HK-2 (cell line): ENCODE measurements around the gene ENAH.

ENCODE experiments used
- DNase-seq: peaks from one replicate; pipeline ENCODE4 v3.0.0-alpha.2; 2018; ENCODE audit not compliant: unreplicated experiment

The ENAH gene

DNA sequence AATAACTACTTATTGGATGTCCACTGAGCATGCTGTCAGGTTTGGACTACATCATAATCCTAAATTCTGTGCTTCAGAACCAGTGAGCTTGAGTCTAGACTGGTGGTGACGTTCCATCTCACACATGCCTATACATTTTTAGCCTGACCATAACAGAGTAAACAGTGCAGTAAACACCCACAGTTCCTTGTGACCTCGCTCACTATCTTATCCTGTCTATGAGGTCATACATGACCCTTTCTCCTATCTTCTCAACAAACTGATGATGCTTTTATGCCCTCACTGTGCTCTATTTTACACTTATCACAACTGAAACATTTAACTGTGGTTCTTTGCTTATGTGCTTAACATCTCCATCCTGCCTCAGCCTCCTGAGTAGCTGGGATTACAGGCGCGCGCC lies 91.2 kb downstream of the ENAH start:
- DNase-seq, result no peak

DNA sequence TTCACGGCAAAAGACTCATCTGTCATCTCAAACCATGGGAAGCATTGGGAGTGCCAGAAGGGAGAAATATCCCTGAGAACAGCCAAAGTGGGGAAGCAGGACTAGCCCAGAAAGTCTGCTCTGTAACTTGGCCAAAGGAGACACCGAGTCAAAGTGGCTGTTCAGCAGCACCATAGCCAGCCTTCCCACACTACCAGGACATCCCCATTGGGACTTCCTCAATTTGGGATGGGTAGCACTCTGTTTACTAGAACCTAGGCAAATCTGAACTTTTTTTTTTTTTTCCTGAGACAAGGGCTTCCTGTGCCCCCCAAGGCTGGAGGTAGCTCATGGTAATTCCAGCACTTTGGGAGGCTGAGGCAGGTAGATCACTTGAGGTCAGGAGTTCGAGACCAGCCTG lies 93.0 kb downstream of the ENAH start:
- no peak for DNase-seq

GRCh38 chr1:225559326-225559725 lies 93.6 kb downstream of the ENAH start:
- no peak for DNase-seq

DNA sequence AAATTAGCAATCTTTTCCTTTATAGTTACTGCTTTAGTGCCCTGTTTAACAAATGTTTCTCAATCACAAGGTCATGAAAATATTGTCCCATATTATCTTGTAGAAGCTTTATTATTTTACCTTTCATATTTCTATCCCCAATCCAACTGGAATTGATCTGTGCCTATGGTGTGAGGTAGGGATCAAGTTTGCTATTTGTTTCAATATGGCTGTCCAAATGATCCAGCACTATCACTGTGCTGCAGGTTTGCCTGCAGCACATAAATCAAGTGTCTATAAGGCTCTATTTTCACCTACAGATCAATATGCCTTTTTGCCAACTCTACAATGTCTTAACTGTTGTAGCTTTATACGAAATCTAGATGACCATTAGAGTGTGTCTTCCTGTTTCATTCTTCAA lies 96.2 kb downstream of the ENAH start:
- DNase-seq, result no peak

GRCh38 chr1:225555821-225556220 lies 97.1 kb downstream of the ENAH start:
- DNase-seq, result no peak

DNA sequence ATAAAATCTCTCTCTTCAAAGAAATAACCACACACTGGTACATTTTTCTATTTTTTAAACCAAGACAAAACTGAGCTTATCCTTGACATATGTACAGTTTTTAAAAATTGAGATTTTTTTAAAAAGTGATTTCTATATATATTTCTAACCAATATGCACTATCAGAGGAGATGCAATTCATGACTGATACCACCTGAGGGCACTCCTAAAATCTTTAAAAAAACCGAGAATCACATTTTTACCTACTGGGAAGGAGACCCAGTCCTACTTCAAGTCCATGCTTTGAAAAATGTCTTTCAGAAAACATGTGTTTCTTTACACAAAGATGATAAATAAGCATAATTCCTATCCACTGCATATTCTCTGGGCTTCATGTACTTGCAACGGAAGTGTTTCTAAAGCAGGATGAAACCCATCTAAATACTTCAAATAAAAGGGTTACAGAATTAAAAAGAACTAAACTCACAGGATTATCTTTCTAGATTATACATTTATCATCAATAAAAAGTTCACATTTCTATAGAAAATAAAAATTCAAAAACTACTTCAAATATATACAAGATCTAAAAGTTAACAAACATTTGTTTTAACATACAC lies 98.6 kb downstream of the ENAH start:
- no peak for DNase-seq

- no peak for DNase-seq
Observed at GRCh38 chr1:225549821-225550220, 103.1 kb downstream of the ENAH start.

DNA sequence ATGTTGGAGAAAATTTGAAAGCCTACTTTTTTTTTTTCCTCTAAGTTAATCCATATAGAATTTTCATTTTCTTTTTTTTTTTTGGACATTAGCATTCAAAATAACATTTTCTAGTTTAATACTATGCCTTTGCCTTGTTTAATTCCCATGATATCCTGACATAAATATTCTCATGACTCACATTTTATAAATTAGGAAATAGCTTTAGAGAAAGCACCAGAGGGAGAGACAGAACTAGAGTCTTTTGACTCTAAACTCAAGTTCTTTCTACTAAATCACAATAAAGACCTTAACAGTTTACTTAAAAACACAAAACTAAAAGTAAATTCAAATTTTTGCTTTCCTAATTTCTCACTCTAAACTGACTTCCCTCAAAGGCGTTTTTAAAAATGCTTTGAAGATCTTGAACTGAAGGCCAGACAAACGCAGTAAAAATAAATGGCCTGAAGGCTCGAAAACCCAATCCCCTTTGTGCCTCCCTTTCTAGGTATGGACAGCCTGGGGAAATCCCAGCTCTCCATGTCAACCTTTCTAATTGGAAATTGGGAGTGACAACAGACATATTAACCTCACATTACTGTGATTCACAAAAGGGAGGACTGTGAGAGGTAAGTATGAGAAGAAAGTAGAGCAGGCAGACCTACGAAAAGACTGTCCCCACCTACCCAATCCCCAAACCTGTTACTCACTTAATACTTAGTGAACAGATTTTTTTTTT lies 104.6 kb downstream of the ENAH start:
- no peak for DNase-seq

DNA sequence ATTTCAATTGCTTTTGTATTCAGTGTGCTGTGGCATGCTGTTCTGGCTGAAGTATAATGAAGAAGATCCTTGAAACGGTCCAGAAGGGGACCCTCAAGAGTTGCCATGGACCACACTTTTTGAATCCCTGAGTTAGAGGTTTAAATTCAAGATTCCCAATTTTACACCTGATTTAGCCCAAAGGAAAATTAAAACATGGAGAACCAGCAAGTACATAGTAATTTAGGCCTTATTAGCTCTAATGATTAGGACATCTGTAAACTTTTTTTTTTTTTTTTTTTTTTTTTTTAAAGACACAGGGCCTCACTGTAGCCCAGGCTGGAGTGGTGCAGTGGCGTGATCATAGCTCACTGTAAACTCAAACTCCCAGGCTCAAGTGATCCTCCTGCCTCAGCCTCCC lies 107.3 kb downstream of the ENAH start:
- DNase-seq, result no peak

DNA sequence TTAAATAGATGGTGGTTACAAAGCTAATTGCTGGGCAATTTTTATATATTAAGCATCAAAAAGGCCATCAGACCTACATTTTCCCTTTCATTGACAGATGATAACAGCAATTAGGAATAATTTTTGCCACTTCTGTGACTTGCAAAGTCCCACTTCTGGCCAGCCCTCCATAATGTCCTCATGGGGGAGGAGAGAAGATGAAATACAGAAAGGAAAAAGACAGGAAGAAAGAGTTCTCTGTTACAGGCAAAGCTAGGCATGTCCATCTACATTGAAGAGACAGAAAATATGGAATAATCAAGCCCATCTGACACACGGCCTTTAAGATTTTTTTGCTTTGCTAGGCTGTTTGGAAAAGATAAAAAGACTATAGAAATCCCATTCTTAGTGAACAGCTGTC lies 108.0 kb downstream of the ENAH start:
- no peak for DNase-seq

DNA sequence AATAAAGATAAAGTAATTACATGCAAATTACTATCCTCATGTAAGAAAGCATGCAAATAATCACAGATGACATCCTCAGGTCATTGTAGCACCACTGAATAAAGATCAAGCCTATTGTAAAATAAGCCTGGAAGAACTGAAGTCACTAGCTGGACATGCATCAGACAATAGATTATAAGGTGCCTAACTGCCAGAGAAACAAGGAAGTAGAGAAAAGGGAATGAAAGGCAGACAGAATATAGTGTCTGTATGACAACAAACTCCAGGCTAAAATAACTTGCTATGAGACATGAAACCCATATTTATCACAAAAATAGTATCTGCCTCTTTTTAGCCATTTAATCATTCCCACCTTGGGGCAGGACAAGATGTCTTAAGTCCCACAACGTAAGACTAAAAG lies 108.7 kb downstream of the ENAH start:
- no peak for DNase-seq

GRCh38 chr1:225543350-225543749 lies 109.6 kb downstream of the ENAH start:
- DNase-seq, result no peak

DNA sequence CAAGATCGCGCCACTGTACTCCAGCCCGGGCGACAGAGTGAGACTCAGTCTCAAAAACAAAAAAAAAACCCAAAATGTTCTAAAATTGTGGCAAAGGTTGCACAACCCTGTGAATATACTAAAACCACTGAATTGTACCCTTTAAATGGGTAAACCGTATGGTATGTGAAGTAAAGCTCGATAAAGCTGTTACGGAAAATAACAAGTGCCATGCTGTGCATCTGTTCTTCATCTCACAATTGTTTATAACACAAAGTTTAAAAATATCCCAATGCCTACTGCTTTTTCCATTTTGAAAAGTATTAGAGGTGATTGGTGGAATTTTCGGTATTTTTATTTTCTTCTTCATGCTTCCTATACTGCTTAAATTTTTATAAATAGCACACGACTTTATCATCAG lies 111.5 kb downstream of the ENAH start:
- DNase-seq, result no peak

DNA sequence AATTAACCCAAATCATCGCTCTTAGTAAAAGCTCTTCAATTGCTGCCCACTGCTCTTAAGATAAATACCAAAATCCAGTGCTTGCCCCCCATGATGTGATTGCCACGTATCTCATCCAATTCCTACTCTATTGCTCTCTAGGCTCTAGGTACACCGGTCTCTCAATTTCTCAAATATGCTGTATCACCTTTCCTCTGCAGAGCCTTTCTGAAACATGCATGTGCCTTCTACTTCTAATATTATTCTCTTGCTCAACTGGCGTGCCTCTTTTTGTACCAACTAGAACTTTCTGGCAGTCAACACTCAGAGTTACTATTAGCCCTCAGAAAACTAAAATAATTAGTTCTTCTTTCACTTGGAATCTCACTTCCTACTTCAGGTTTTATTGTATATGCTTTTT lies 113.3 kb downstream of the ENAH start:
- no peak for DNase-seq

DNA sequence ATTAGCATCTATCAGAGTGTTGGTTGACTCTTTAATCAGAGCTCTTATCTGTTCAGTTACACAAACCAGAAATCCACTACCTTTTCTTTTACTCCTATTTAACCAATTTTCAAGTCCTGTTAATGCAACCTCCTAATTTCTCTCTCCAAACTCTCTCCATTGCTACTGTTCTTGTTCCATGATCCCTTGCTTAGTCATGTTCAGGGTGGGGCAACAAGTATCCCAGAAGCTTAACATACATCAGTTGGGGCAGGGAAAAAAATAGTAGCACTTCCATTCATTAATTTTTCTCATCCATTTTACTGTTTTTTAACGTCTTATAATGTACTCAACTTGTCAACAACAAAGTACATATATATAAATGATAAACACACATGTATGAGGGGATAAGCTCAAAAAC lies 113.9 kb downstream of the ENAH start:
- DNase-seq, result no peak

GRCh38 chr1:225537554-225538251 lies 115.2 kb downstream of the ENAH start:
- DNase-seq, result no peak

DNA sequence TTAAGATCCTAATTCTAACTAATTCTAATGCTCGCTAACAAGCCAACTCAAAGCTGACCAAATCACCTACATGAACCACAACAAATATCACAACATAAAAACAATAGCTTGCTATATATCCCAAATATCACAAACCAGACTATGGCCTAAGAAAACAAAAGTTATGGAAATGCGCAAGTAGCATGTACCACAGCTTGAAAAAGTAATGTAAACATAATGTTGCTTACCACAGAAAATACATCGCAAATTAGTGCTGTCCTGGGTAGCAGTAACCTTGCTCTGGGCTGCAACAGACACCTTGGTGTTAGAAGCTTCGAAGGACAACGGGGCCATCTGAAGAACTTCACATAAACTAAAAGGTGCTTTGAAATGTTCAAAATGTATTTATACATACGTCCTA lies 117.6 kb downstream of the ENAH start:
- no peak for DNase-seq

DNA sequence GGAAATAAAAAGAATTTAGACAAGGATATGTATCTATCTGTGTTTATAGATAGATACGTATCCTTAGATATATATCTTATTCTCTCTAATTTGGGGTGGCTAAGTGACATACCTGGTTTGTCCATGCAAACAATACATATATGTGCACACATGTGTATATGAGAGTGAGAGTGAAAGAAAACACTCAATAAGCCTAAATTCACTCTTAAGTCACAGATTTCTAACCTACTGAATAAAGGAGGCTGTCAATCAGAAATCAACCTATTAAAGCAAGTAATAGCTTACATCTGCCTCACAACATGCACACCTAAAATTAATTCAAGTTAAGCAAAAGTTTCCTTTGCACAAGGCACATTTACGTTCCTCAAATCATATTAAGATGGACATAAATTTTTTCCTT lies 118.2 kb downstream of the ENAH start:
- no peak for DNase-seq

DNA sequence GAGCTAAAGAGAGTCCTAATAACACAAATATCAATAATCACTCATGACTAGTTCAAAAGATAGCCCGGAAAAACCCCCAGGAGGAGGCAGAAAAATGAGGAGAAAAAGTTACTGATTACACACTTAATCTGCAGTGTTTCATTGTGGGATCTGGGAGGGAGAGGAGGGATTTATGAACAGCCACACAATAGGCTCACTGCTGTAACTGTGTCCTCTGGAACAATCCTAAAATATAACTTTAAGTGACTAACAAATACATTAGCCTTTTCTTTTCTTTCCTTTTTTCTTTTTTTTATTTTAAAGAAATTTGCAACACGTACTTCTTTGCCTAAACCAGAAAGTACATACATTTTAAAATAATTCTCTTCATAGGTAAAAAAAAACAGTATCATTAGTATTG lies 118.8 kb downstream of the ENAH start:
- DNase-seq, result no peak

DNA sequence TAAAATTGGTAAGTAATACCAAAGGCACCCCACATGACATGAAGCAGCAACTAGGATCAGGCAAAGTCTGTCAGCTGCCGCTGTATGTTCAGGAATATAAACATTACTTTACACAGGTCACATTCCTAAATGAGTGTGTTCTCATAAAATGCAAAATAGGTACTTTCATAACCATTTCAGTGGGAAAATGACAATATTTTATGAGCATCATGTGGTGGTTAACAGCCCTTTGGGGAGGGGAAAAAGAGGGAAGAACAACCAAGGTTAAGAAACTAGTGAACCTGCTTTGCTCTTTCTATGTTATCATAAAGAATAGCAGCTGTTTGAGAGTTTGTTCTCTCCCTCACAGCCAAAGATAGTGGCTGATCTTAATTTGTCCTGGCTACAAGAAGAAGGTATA lies 119.7 kb downstream of the ENAH start:
- no peak for DNase-seq

GRCh38 chr1:225532240-225532944 lies 120.5 kb downstream of the ENAH start:
- no peak for DNase-seq

DNA sequence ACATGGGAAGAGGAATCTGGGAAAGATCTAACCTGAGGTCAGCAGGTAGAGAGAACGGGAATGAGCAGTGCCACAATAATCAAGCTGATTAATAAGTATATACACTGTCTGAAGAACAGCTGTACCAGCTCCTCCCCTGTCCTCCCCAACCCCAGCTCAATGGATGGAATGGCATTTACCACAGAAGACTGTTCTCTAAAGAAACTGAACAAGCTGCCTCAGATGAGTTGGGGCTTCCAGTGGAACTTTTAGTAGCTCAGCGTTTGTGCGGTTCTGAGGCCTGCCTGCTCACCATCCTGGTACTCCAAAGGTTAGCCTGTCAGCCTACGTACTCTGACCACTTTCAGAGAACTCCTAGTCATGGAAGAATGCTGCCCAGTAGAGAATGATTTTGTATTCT lies 123.2 kb downstream of the ENAH start:
- DNase-seq, result no peak

GRCh38 chr1:225527575-225527974 lies 125.3 kb downstream of the ENAH start:
- no peak for DNase-seq
